Head of caudate nucleus (tissue), 42 donors: ENCODE data around the gene PAFAH1B1.

Experiments used
- DNase-seq, 42 donors: peaks; one replicate each; pipeline versions ENCODE4 v3.0.0 to v3.0.0-alpha.2; 2020 to 2021; ENCODE audit warnings: mixed read lengths in 7 of 42
- intact Hi-C: fragments of 100-400 bp; cut with DNase I; formaldehyde crosslinking; loops from one replicate; pipeline ENCODE4 v1.15.0; 2022

PAFAH1B1 gene

DNA sequence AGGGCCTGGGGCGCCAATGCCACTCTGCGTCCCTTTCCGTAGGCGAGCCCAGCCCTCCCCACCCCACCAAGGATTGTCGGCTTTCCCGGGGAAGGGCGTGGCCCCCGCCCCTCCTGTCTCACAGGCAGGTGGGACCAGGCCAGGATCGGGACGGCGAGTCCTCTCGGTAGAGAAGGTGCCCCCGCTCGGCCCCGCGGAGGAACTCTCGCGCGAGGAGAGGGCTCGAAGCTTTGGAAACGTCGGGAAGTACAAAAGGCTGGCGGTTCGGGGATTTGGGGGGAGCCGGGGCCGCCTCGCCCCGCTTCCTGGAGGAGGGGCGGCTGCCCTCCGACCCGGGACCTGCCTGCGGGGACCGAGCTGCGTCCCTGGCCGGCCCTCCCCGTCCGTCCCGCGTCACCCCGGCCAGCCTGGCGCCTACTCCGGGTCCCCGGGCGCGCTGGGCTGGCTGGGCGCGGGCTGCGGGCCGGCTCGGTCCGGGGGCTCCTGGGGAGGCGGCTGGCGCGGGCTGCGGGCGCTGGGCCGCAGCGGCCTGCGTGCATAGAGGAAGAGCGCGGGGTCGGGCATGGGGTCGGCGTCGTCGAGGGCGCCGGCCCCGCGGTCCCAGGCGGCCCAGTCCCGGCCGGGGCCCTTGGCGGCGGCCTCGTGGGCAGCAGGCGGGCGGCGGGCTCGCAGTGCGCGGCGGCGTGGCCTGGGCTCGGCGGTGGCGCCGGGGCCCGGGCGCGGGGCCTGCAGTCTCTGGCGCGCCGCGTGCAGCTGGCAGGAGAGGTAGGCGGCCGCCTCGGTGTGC, 130.7 kb downstream of the PAFAH1B1 start:
- DNase-seq, result no peak
- intact Hi-C loops, result no loop called here

DNA sequence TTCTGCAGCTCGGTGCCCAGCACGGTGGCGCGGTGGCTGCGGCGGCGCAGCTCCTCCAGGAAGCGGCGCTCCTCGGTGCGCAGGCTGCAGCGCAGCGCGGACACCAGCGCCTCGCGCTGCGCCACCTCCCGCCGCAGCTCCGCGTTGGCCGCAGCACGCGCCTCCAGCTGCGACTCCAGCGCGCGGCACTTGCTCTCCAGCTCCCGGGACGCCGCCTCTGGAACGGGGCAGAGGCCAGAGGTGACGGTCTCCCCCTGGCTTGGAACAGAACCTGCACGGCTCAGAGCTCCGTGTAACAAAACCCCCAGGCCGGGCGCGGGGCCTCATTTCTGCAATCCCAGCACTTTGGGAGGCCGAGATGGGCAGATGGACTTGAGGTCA, 131.3 kb downstream of the PAFAH1B1 start:
- DNase-seq, result peak in 6 of 42 donors; percentile 12 to 40 (median 31)
- intact Hi-C loops, result no loop called here

DNA sequence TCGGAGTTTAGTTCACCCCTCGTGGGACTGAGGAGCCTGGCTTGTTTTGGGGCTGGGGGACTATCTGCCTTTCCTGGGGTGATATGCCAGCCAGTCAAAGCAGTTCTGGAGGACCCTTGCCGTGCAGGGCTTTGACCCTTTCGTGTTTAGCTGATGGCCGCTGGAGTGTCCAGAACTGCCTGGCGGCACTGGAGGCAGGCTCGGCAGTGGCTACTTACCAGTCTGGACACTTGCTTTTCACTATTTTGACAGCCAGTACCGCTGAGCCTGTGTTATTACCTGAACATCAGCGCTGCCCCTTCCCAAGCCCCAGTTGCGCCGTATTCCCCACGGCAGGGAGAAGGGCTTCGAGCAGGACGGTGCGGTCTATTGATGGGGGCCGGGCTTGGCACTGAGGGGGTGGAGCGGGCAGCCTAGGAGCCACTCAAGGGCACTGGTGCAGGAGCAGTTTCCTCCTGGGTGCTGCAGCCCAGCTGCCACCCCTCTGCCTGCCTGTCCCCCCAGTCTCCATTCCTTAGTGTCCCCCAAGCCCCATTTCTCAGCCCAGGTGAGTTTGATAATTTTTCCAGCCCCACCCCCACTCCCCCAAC, 137.4 kb downstream of the PAFAH1B1 start:
- intact Hi-C loops, result no loop called here
- no peak for DNase-seq

DNA sequence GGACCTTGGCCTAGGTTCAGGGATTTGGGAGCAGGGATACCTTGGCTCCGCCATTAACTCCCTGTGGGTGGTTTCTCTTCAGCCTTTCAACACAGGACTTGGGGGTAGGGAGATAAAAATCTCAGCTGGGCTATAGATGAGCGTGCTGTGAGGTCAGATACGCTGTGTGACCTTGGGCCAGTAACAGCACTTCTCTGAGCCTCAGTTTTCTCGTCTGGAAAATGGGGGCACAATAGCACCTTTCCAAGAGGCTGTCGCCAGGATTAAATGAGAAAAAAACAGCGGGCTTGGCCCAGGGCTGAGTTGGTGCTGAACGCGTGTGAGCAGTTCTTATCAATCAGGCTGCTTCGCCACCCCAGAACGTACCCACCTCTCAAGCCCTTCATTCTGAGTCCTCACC, 138.4 kb downstream of the PAFAH1B1 start:
- intact Hi-C loops, result no loop called here
- no peak for DNase-seq

DNA sequence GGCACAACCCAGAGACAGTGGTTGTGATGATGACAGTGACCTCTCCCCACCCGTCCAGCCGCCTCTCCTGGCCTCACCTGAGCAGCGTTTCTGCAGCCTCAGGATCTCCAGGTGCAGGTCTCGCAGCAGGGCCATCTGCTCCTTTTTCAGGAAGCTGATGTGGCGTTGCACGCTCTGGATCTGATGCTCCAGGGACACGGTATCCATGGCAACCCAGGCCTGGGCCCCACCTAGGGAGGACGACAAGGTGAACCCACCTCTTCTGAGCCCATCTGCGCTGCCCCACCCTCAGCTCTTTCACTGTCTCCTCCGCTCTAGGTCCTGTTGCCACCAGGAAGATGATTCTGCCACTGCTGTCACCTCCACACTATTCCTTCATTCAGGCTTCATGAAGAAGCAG, 141.5 kb downstream of the PAFAH1B1 start:
- DNase-seq, result peak in 3 of 42 donors; percentile 36 to 55 (median 37)
- intact Hi-C loops, result no loop called here
